ENCODE measurements around the gene SGCG. TPM values are rescaled to one million over a fixed set of nuclear protein-coding genes. Genes with fewer than 3 reads are reported as not detected.
"Not testable (repeated sequence)": the region's sequence is repeated elsewhere in the genome, so short reads cannot be mapped to it uniquely, and the experiment has no call there.

SGCG gene, protein sequence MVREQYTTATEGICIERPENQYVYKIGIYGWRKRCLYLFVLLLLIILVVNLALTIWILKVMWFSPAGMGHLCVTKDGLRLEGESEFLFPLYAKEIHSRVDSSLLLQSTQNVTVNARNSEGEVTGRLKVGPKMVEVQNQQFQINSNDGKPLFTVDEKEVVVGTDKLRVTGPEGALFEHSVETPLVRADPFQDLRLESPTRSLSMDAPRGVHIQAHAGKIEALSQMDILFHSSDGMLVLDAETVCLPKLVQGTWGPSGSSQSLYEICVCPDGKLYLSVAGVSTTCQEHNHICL
- polyA plus RNA-seq, result under 1 TPM; 0.16 to 0.59 TPM

DNA sequence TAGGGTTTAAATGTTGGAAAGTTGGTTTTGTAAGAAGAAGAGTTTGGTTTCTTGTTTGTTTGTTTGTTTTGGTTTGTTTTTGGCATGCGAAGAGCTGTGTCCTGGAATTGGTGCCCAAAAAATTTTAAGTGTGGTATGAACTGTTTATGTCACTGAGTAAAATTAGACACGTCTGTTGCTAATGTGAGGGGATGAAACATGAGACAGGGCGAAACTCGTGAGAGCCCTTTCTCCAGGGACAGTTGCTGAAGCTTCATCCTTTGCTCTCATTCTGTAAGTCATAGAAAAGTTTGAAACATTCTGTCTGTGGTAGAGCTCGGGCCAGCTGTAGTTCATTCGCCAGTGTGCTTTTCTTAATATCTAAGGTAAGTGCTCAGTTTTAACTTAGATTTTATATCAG is at the start of gene SGCG:
Gene SGCG (plus strand): TSS at position 269 of the 400 bp plus-strand sequence. CDS start 22,716 bp downstream, outside the sequence.
- Histone ChIP-seq H3K4me3 (ENCODE audit: low read depth in 1 of 2, low read length in 2 of 2) (no peak within 1 kb of the TSS), H3K27ac (ENCODE audit: low read depth in 2 of 2, low read length in 1 of 2) (no peak within 1 kb of the TSS), H3K27me3 (ENCODE audit: control insufficient read depth in 1 of 2, insufficient read depth in 2 of 2, low read length in 2 of 2) (no peaks in the 10 kb centered on the region), H3K36me3 (ENCODE audit: control insufficient read depth in 2 of 2, insufficient read depth in 2 of 2, low read length in 1 of 2) (no peaks in the 10 kb centered on the region), H3K9me3 (ENCODE audit: control insufficient read depth in 2 of 2, insufficient read depth in 1 of 2, low read depth in 1 of 2, low read length in 1 of 2) (no peaks in the 10 kb centered on the region), H3K4me1 (ENCODE audit: control insufficient read depth in 2 of 2, insufficient read depth in 2 of 2, low read length in 1 of 2) (no peaks in the 10 kb centered on the region)
- 62 to 65% methylated on average over 6 of the region's 6 CpGs for WGBS, 2 donors

DNA sequence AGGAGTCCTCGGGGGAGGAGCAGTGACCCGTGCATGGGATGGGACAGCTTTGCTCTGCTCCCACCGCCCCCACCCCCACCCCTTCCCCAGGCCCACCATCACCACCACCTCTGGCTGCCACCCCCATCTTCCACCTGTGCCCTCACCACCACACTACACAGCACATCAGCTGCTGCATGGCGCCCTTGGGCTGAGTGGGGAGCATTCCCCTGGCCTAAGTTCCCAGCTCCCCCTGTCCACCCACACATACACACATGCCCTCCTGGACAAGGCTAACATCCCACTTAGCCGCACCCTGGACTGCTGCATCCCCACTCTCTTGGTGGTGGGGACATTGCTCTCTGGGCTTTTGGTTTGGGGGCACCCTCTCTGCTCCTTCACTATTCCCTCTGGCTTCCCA is 46.2 kb upstream of the SGCG start:
- WGBS, 2 donors, result 88 to 89% methylated on average over 5 of the region's 5 CpGs
- no peaks in the 10 kb centered on the region for H3K27me3 ChIP-seq (ENCODE audit: control insufficient read depth in 1 of 2, insufficient read depth in 2 of 2, low read length in 2 of 2)
- no peaks in the 10 kb centered on the region for H3K4me1 ChIP-seq (ENCODE audit: control insufficient read depth in 2 of 2, insufficient read depth in 2 of 2, low read length in 1 of 2)
- H3K36me3 ChIP-seq (ENCODE audit: control insufficient read depth in 2 of 2, insufficient read depth in 2 of 2, low read length in 1 of 2), result no peaks in the 10 kb centered on the region
- H3K27ac ChIP-seq (ENCODE audit: low read depth in 2 of 2, low read length in 1 of 2), result no peak overlapping the region
- no peaks in the 10 kb centered on the region for H3K9me3 ChIP-seq (ENCODE audit: control insufficient read depth in 2 of 2, insufficient read depth in 1 of 2, low read depth in 1 of 2, low read length in 1 of 2)
- H3K4me3 ChIP-seq (ENCODE audit: low read depth in 1 of 2, low read length in 2 of 2), result no peak overlapping the region

DNA sequence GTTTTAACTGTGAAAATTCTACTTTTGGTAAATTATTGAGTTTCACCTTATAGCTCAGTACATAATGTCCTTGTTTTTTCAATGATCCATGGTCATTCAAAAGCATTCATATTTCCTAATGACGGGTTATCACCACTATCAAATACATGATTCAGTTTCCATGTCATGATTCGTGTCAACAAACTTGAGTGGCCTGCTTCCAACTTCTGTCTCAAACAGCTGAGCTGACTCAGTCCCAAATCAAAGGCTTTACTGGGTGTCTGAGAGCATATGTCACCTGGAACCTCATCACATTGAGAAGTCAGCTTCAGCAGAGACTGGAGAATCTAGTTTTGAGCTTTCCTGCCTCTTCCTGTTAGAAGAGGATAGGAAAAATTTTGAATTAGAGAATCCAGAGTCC is 40.3 kb upstream of the SGCG start:
- H3K36me3 ChIP-seq (ENCODE audit: control insufficient read depth in 2 of 2, insufficient read depth in 2 of 2, low read length in 1 of 2), result no peaks in the 10 kb centered on the region
- WGBS, 2 donors, result 33 to 36% methylated on average over 2 of the region's 2 CpGs
- no peak overlapping the region for H3K27ac ChIP-seq (ENCODE audit: low read depth in 2 of 2, low read length in 1 of 2)
- H3K27me3 ChIP-seq (ENCODE audit: control insufficient read depth in 1 of 2, insufficient read depth in 2 of 2, low read length in 2 of 2), result no peaks in the 10 kb centered on the region
- peaks cover 0 to 5% of the 10 kb centered on the region in 2 donors for H3K9me3 ChIP-seq (ENCODE audit: control insufficient read depth in 2 of 2, insufficient read depth in 1 of 2, low read depth in 1 of 2, low read length in 1 of 2)
- no peak overlapping the region for H3K4me3 ChIP-seq (ENCODE audit: low read depth in 1 of 2, low read length in 2 of 2)
- no peaks in the 10 kb centered on the region for H3K4me1 ChIP-seq (ENCODE audit: control insufficient read depth in 2 of 2, insufficient read depth in 2 of 2, low read length in 1 of 2)

GRCh38 chr13:23141964-23142363 is 38.8 kb upstream of the SGCG start:
- H3K4me3 ChIP-seq (ENCODE audit: low read depth in 1 of 2, low read length in 2 of 2), result no peak overlapping the region
- H3K9me3 ChIP-seq (ENCODE audit: control insufficient read depth in 2 of 2, insufficient read depth in 1 of 2, low read depth in 1 of 2, low read length in 1 of 2), result peaks cover 0 to 5% of the 10 kb centered on the region in 2 donors
- 93% methylated on average over 21 to 24 of the region's 24 CpGs for WGBS, 2 donors
- no peaks in the 10 kb centered on the region for H3K36me3 ChIP-seq (ENCODE audit: control insufficient read depth in 2 of 2, insufficient read depth in 2 of 2, low read length in 1 of 2)
- H3K4me1 ChIP-seq (ENCODE audit: control insufficient read depth in 2 of 2, insufficient read depth in 2 of 2, low read length in 1 of 2), result no peaks in the 10 kb centered on the region
- H3K27ac ChIP-seq (ENCODE audit: low read depth in 2 of 2, low read length in 1 of 2), result no peak overlapping the region
- no peaks in the 10 kb centered on the region for H3K27me3 ChIP-seq (ENCODE audit: control insufficient read depth in 1 of 2, insufficient read depth in 2 of 2, low read length in 2 of 2)

GRCh38 chr13:23142607-23143006 is 38.2 kb upstream of the SGCG start:
- not testable (repeated sequence) for H3K9me3 ChIP-seq (ENCODE audit: control insufficient read depth in 2 of 2, insufficient read depth in 1 of 2, low read depth in 1 of 2, low read length in 1 of 2); H3K27ac ChIP-seq (ENCODE audit: low read depth in 2 of 2, low read length in 1 of 2); H3K36me3 ChIP-seq (ENCODE audit: control insufficient read depth in 2 of 2, insufficient read depth in 2 of 2, low read length in 1 of 2); H3K4me3 ChIP-seq (ENCODE audit: low read depth in 1 of 2, low read length in 2 of 2); H3K27me3 ChIP-seq (ENCODE audit: control insufficient read depth in 1 of 2, insufficient read depth in 2 of 2, low read length in 2 of 2); H3K4me1 ChIP-seq (ENCODE audit: control insufficient read depth in 2 of 2, insufficient read depth in 2 of 2, low read length in 1 of 2)
- WGBS, 2 donors, result 87 to 91% methylated on average over 7 of the region's 7 CpGs

GRCh38 chr13:23144431-23144830 is 36.3 kb upstream of the SGCG start:
- Histone ChIP-seq H3K27me3 (ENCODE audit: control insufficient read depth in 1 of 2, insufficient read depth in 2 of 2, low read length in 2 of 2) (no peaks in the 10 kb centered on the region), H3K4me3 (ENCODE audit: low read depth in 1 of 2, low read length in 2 of 2) (no peak overlapping the region), H3K9me3 (ENCODE audit: control insufficient read depth in 2 of 2, insufficient read depth in 1 of 2, low read depth in 1 of 2, low read length in 1 of 2) (peaks cover 0 to 5% of the 10 kb centered on the region in 2 donors), H3K36me3 (ENCODE audit: control insufficient read depth in 2 of 2, insufficient read depth in 2 of 2, low read length in 1 of 2) (no peaks in the 10 kb centered on the region), H3K4me1 (ENCODE audit: control insufficient read depth in 2 of 2, insufficient read depth in 2 of 2, low read length in 1 of 2) (no peaks in the 10 kb centered on the region), H3K27ac (ENCODE audit: low read depth in 2 of 2, low read length in 1 of 2) (no peak overlapping the region)
- WGBS, 2 donors, result 84 to 92% methylated on average over 2 of the region's 2 CpGs

GRCh38 chr13:23146006-23146405 is 34.8 kb upstream of the SGCG start:
- H3K27ac ChIP-seq (ENCODE audit: low read depth in 2 of 2, low read length in 1 of 2), result no peak overlapping the region
- 79 to 85% methylated on average over 5 of the region's 5 CpGs for WGBS, 2 donors
- H3K4me3 ChIP-seq (ENCODE audit: low read depth in 1 of 2, low read length in 2 of 2), result no peak overlapping the region
- peaks cover 0 to 5% of the 10 kb centered on the region in 2 donors for H3K9me3 ChIP-seq (ENCODE audit: control insufficient read depth in 2 of 2, insufficient read depth in 1 of 2, low read depth in 1 of 2, low read length in 1 of 2)
- H3K4me1 ChIP-seq (ENCODE audit: control insufficient read depth in 2 of 2, insufficient read depth in 2 of 2, low read length in 1 of 2), result no peaks in the 10 kb centered on the region
- H3K27me3 ChIP-seq (ENCODE audit: control insufficient read depth in 1 of 2, insufficient read depth in 2 of 2, low read length in 2 of 2), result no peaks in the 10 kb centered on the region
- H3K36me3 ChIP-seq (ENCODE audit: control insufficient read depth in 2 of 2, insufficient read depth in 2 of 2, low read length in 1 of 2), result no peaks in the 10 kb centered on the region

DNA sequence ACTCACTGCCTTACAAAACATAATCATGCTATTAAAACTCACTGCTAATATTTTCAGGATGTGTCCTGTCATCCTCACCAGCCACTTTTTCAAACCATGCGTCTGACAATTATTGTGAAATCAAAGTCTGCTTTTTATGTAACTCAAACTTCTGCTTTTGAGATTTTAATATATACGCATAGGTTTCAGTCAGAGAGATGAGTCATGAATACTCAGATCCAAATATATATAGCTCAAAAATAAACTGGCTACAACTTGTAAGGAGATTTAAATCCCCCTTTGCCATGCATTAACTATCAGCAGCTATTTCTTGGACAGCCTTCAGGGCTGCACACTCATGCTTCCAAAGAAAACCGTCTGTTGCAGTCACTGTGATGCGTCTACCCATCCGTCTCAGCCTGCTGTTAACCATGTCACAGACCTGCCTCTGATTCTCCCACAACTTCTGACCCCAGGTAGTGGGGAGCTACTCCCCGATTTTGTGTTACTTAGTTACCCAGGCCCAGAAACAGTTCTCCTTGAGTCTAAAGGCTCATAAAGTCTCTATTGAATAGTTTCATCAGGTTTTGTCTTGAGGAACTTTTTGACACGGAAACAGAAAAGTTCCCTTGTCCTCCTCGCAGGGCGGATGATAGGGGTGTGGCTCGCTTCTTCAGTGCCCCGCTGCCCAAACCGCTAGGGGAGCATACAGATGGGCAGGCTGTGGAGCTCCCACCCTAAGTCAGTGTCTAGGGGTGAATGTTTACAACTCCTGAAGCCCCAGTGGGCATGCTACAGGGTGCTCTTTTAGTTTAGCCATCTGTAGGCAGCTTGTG is 33.8 kb upstream of the SGCG start:
- no peaks in the 10 kb centered on the region for H3K4me1 ChIP-seq (ENCODE audit: control insufficient read depth in 2 of 2, insufficient read depth in 2 of 2, low read length in 1 of 2)
- no peak overlapping the region for H3K4me3 ChIP-seq (ENCODE audit: low read depth in 1 of 2, low read length in 2 of 2)
- H3K27ac ChIP-seq (ENCODE audit: low read depth in 2 of 2, low read length in 1 of 2), result no peak overlapping the region
- H3K27me3 ChIP-seq (ENCODE audit: control insufficient read depth in 1 of 2, insufficient read depth in 2 of 2, low read length in 2 of 2), result no peaks in the 10 kb centered on the region
- WGBS, 2 donors, result 43 to 53% methylated on average over 12 of the region's 12 CpGs
- no peaks in the 10 kb centered on the region for H3K36me3 ChIP-seq (ENCODE audit: control insufficient read depth in 2 of 2, insufficient read depth in 2 of 2, low read length in 1 of 2)
- peaks cover 0 to 4% of the 10 kb centered on the region in 2 donors for H3K9me3 ChIP-seq (ENCODE audit: control insufficient read depth in 2 of 2, insufficient read depth in 1 of 2, low read depth in 1 of 2, low read length in 1 of 2)

DNA sequence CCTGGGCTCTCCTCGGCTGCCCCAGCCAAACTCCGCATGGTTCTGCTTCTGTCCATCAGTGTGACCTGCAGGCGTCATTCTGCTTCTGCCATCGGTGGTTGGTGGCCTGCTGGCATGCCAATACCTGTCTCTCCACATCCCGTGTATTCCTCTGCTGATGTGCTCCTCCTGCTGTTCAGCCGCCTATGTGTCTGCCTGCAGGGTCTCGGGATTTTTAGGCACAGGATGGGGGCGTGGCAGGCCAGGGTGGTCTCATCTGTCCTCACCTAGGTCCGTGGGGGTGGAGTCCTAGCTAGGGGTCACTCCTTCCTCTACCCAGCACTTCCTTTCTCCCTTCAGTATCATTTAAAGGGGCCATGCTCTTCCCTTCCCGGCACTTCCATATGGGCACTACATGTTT is 33.0 kb upstream of the SGCG start:
- no peaks in the 10 kb centered on the region for H3K27me3 ChIP-seq (ENCODE audit: control insufficient read depth in 1 of 2, insufficient read depth in 2 of 2, low read length in 2 of 2)
- H3K27ac ChIP-seq (ENCODE audit: low read depth in 2 of 2, low read length in 1 of 2), result no peak overlapping the region
- 72 to 75% methylated on average over 10 of the region's 10 CpGs for WGBS, 2 donors

More for the DNA sequence above, 33.0 kb upstream of the SGCG start:
- H3K9me3 ChIP-seq (ENCODE audit: control insufficient read depth in 2 of 2, insufficient read depth in 1 of 2, low read depth in 1 of 2, low read length in 1 of 2), result no peaks in the 10 kb centered on the region
- no peak overlapping the region for H3K4me3 ChIP-seq (ENCODE audit: low read depth in 1 of 2, low read length in 2 of 2)
- H3K36me3 ChIP-seq (ENCODE audit: control insufficient read depth in 2 of 2, insufficient read depth in 2 of 2, low read length in 1 of 2), result no peaks in the 10 kb centered on the region
- H3K4me1 ChIP-seq (ENCODE audit: control insufficient read depth in 2 of 2, insufficient read depth in 2 of 2, low read length in 1 of 2), result no peaks in the 10 kb centered on the region

All from esophagus (tissue), 2 donors.